Thyroid gland (tissue), 4 donors: ENCODE data around the gene USP6NL.

Experiments
- POLR2A ChIP-seq, 2 donors: fragments of 450-650 bp; IDR thresholded peaks; one replicate each; pipeline ENCODE4 v1.6.1; 2017; ENCODE audit warnings: antibody characterized with exemption in 2 of 2, mild to moderate bottlenecking in 2 of 2, moderate library complexity in 1 of 2
- TF ChIP-seq, protein P1 (sequence below), 6 experiments: fragments of 200-600 bp in 3 of 6; fragments of 450-650 bp in 3 of 6; sonication (generic) in 3 of 6; IDR thresholded peaks; one replicate each; pipeline ENCODE4 v1.5.1; 2016 to 2019; ENCODE audit warnings: antibody characterized with exemption in 6 of 6, mild to moderate bottlenecking in 2 of 6, inconsistent platforms in 1 of 6, moderate library complexity in 1 of 6

DNA sequence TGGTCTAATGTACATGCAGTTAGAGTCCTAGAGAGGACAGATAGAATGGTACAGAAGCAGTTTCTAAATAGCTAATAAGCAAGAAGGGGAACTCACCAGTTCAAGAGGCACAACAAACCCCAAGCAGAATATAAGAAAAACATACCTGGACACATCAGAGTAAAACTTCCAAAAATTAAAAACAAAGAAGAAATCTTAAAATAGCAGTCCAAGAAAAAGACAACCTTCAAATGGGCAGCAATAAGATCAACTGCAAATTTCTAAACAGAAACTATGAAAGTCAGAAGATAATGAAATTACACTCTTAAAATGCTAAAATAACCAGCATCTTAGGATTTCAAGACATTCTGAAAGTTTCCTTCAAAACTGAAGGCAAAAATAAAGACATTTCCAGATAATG is 55.9 kb downstream of the USP6NL start:
- TF ChIP-seq, protein P1, sequence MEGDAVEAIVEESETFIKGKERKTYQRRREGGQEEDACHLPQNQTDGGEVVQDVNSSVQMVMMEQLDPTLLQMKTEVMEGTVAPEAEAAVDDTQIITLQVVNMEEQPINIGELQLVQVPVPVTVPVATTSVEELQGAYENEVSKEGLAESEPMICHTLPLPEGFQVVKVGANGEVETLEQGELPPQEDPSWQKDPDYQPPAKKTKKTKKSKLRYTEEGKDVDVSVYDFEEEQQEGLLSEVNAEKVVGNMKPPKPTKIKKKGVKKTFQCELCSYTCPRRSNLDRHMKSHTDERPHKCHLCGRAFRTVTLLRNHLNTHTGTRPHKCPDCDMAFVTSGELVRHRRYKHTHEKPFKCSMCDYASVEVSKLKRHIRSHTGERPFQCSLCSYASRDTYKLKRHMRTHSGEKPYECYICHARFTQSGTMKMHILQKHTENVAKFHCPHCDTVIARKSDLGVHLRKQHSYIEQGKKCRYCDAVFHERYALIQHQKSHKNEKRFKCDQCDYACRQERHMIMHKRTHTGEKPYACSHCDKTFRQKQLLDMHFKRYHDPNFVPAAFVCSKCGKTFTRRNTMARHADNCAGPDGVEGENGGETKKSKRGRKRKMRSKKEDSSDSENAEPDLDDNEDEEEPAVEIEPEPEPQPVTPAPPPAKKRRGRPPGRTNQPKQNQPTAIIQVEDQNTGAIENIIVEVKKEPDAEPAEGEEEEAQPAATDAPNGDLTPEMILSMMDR (IDR thresholded peaks at IDR 0.05): no peak
- no peak for TF ChIP-seq POLR2A (IDR thresholded peaks at IDR 0.05)
